CD4-positive, CD25-positive, alpha-beta regulatory T cell (primary cell): ENCODE data around the gene SAMD5. TPM values are rescaled to one million over a fixed set of nuclear protein-coding genes. Genes with fewer than 3 reads are reported as not detected.
A peak's percentile ranks its signal among the peaks of the same experiment; 100 is the strongest.

Experiments
- ATAC-seq, 2 donors: fragments of 150-1000 bp; cut with Tn5 transposase; one replicate each; pipeline ENCODE4 v1.10.0; 2021; ENCODE audit warnings: low read depth in 2 of 2, moderate number of reproducible peaks in 2 of 2, moderate library complexity in 1 of 2
- DNase-seq, 3 donors: peaks; one replicate each; pipeline versions ENCODE4 v3.0.0 to v3.0.0-alpha.2; 2012 to 2022; ENCODE audit warnings: mixed read lengths in 1 of 3
- H3K27ac ChIP-seq: one replicate; pipeline ENCODE4 v1.7.0; 2013; ENCODE audit warnings: mild to moderate bottlenecking, low read length; ENCODE audit not compliant: insufficient read depth, poor library complexity, severe bottlenecking
- H3K27me3 ChIP-seq: one replicate; pipeline ENCODE4 v1.7.0; 2013; ENCODE audit warnings: low read length; ENCODE audit not compliant: control insufficient read depth, insufficient read depth
- H3K36me3 ChIP-seq: one replicate; pipeline ENCODE4 v1.7.0; 2013; ENCODE audit warnings: mild to moderate bottlenecking, low read length, moderate library complexity; ENCODE audit not compliant: control insufficient read depth, insufficient read depth
- H3K4me1 ChIP-seq: 2 replicates; pipeline ENCODE4 v1.7.0; 2013; ENCODE audit warnings: mild to moderate bottlenecking, low read length; ENCODE audit not compliant: insufficient read depth, control insufficient read depth, poor library complexity, severe bottlenecking
- H3K4me3 ChIP-seq: one replicate; pipeline ENCODE4 v1.7.0; 2013; ENCODE audit warnings: low read depth, mild to moderate bottlenecking, low read length, moderate library complexity
- H3K9me3 ChIP-seq, 2 experiments: 1 replicate in 1 of 2; 2 replicates in 1 of 2; pipeline ENCODE4 v1.7.0; 2013; ENCODE audit warnings: low read length in 2 of 2, mild to moderate bottlenecking in 1 of 2, moderate library complexity in 1 of 2; ENCODE audit not compliant: control insufficient read depth in 2 of 2
- H3K27ac Mint-ChIP-seq, 3 donors: one replicate each; pipeline ENCODE4 v1.8.0; 2020 to 2022; ENCODE audit warnings: mild to moderate bottlenecking in 3 of 3, mixed read lengths in 3 of 3, moderate library complexity in 2 of 3
- H3K27me3 Mint-ChIP-seq: one replicate; pipeline ENCODE4 v1.8.0; 2022; ENCODE audit warnings: mild to moderate bottlenecking, mixed read lengths
- H3K36me3 Mint-ChIP-seq: one replicate; pipeline ENCODE4 v1.8.0; 2020; ENCODE audit warnings: mixed read lengths
- H3K4me1 Mint-ChIP-seq, 4 donors: one replicate each; pipeline ENCODE4 v1.8.0; 2020 to 2022; ENCODE audit warnings: mixed read lengths in 4 of 4, mild to moderate bottlenecking in 1 of 4
- H3K4me3 Mint-ChIP-seq, 4 donors: one replicate each; pipeline ENCODE4 v1.8.0; 2020 to 2022; ENCODE audit warnings: mild to moderate bottlenecking in 4 of 4, mixed read lengths in 4 of 4, moderate library complexity in 3 of 4
- H3K9me3 Mint-ChIP-seq, 7 donors: one replicate each; pipeline ENCODE4 v1.8.0; 2020 to 2022; ENCODE audit warnings: mixed read lengths in 7 of 7, mild to moderate bottlenecking in 3 of 7, moderate library complexity in 2 of 7
- polyA plus RNA-seq, 4 donors: library from polyadenylated mRNA; unstranded; fragments of 300-500 nt; fragmentation: Illumina TruSeq; gene quantifications; one replicate each; pipeline ENCODE4 v1.2.3, GENCODE V29; 2021
- total RNA-seq: library from RNA; stranded (reverse); gene quantifications from one replicate; pipeline ENCODE4 v1.2.3, GENCODE V29; 2022

The SAMD5 gene
- total and polyA plus RNA-seq, 5 donors from 2014 or later, result not detected

- DNase-seq, result no peak
- peak overlapping the region in 1 of 3 donors; percentile 29 for H3K27ac Mint-ChIP-seq
- no peak overlapping the region for H3K4me3 Mint-ChIP-seq
- no peak overlapping the region for H3K27ac ChIP-seq
- H3K9me3 ChIP-seq, result no peaks in the 10 kb centered on the region
- H3K4me1 ChIP-seq, result no peaks in the 10 kb centered on the region
- no peaks in the 10 kb centered on the region for H3K27me3 ChIP-seq
- ATAC-seq, result no peak
- no peak overlapping the region for H3K4me3 ChIP-seq
- no peaks in the 10 kb centered on the region for H3K36me3 ChIP-seq
- H3K36me3 Mint-ChIP-seq, result no peaks in the 10 kb centered on the region
- no peaks in the 10 kb centered on the region for H3K4me1 Mint-ChIP-seq
- H3K9me3 Mint-ChIP-seq, result peaks cover 0 to 2% (median 0%) of the 10 kb centered on the region in 7 donors
- no peaks in the 10 kb centered on the region for H3K27me3 Mint-ChIP-seq
Measured at GRCh38 chr6:147587907-147588306, 79.4 kb downstream of the SAMD5 start.

GRCh38 chr6:147588469-147588868 lies 80.0 kb downstream of the SAMD5 start:
- H3K27ac Mint-ChIP-seq, result no peak overlapping the region
- H3K9me3 Mint-ChIP-seq, result peaks cover 0 to 2% (median 0%) of the 10 kb centered on the region in 7 donors
- no peaks in the 10 kb centered on the region for H3K36me3 Mint-ChIP-seq
- Histone ChIP-seq H3K4me1 (no peaks in the 10 kb centered on the region), H3K9me3 (no peaks in the 10 kb centered on the region), H3K4me3 (no peak overlapping the region), H3K36me3 (no peaks in the 10 kb centered on the region), H3K27me3 (no peaks in the 10 kb centered on the region), H3K27ac (no peak overlapping the region)
- H3K4me1 Mint-ChIP-seq, result no peaks in the 10 kb centered on the region
- H3K4me3 Mint-ChIP-seq, result no peak overlapping the region
- no peak for DNase-seq
- ATAC-seq, result no peak
- no peaks in the 10 kb centered on the region for H3K27me3 Mint-ChIP-seq

- H3K9me3 ChIP-seq, result no peaks in the 10 kb centered on the region
- Mint-ChIP-seq H3K36me3 (no peaks in the 10 kb centered on the region), H3K9me3 (peaks cover 0 to 3% (median 0%) of the 10 kb centered on the region in 7 donors), H3K27me3 (no peaks in the 10 kb centered on the region), H3K27ac (no peak overlapping the region), H3K4me3 (no peak overlapping the region), H3K4me1 (no peaks in the 10 kb centered on the region)
- H3K4me1 ChIP-seq, result no peaks in the 10 kb centered on the region
- no peak overlapping the region for H3K4me3 ChIP-seq
- DNase-seq (no peak), ATAC-seq (no peak)
- H3K27ac ChIP-seq, result no peak overlapping the region
- no peaks in the 10 kb centered on the region for H3K36me3 ChIP-seq
- no peaks in the 10 kb centered on the region for H3K27me3 ChIP-seq
Measured at GRCh38 chr6:147589739-147590250, 81.3 kb downstream of the SAMD5 start.

- H3K4me3 Mint-ChIP-seq, result no peak overlapping the region
- Histone ChIP-seq H3K27ac (no peak overlapping the region), H3K4me1 (no peaks in the 10 kb centered on the region), H3K36me3 (no peaks in the 10 kb centered on the region), H3K9me3 (no peaks in the 10 kb centered on the region), H3K27me3 (no peaks in the 10 kb centered on the region), H3K4me3 (no peak overlapping the region)
- H3K9me3 Mint-ChIP-seq, result peaks cover 0 to 4% (median 0%) of the 10 kb centered on the region in 7 donors
- no peak for DNase-seq
- no peak for ATAC-seq
- no peaks in the 10 kb centered on the region for H3K27me3 Mint-ChIP-seq
- H3K27ac Mint-ChIP-seq, result no peak overlapping the region
- H3K4me1 Mint-ChIP-seq, result no peaks in the 10 kb centered on the region
- H3K36me3 Mint-ChIP-seq, result no peaks in the 10 kb centered on the region
Measured at GRCh38 chr6:147595961-147596360, 87.5 kb downstream of the SAMD5 start.

- no peaks in the 10 kb centered on the region for H3K36me3 Mint-ChIP-seq
- Histone ChIP-seq H3K27me3 (no peaks in the 10 kb centered on the region), H3K4me3 (no peak overlapping the region), H3K27ac (no peak overlapping the region), H3K4me1 (no peaks in the 10 kb centered on the region), H3K36me3 (no peaks in the 10 kb centered on the region), H3K9me3 (no peaks in the 10 kb centered on the region)
- no peak overlapping the region for H3K4me3 Mint-ChIP-seq
- H3K4me1 Mint-ChIP-seq, result no peaks in the 10 kb centered on the region
- H3K27me3 Mint-ChIP-seq, result no peaks in the 10 kb centered on the region
- ATAC-seq, result no peak
- no peak for DNase-seq
- no peak overlapping the region for H3K27ac Mint-ChIP-seq
- H3K9me3 Mint-ChIP-seq, result peaks cover 0 to 6% (median 0%) of the 10 kb centered on the region in 7 donors
Measured at GRCh38 chr6:147603392-147604081, 95.0 kb downstream of the SAMD5 start.

- H3K27me3 Mint-ChIP-seq, result no peaks in the 10 kb centered on the region
- ATAC-seq (no peak), DNase-seq (no peak)
- no peak overlapping the region for H3K27ac Mint-ChIP-seq
- no peaks in the 10 kb centered on the region for H3K36me3 Mint-ChIP-seq
- Histone ChIP-seq H3K9me3 (no peaks in the 10 kb centered on the region), H3K27me3 (no peaks in the 10 kb centered on the region), H3K4me3 (no peak overlapping the region), H3K36me3 (no peaks in the 10 kb centered on the region), H3K27ac (no peak overlapping the region), H3K4me1 (no peaks in the 10 kb centered on the region)
- H3K9me3 Mint-ChIP-seq, result peaks cover 0 to 4% (median 0%) of the 10 kb centered on the region in 7 donors
- H3K4me1 Mint-ChIP-seq, result no peaks in the 10 kb centered on the region
- no peak overlapping the region for H3K4me3 Mint-ChIP-seq
Measured at GRCh38 chr6:147604373-147604772, 95.9 kb downstream of the SAMD5 start.

GRCh38 chr6:147611992-147612391 lies 103.5 kb downstream of the SAMD5 start:
- H3K4me1 Mint-ChIP-seq, result no peaks in the 10 kb centered on the region
- peaks cover 0 to 7% (median 2%) of the 10 kb centered on the region in 7 donors for H3K9me3 Mint-ChIP-seq
- Histone ChIP-seq H3K27ac (no peak overlapping the region), H3K27me3 (no peaks in the 10 kb centered on the region), H3K9me3 (no peaks in the 10 kb centered on the region), H3K4me3 (no peak overlapping the region), H3K36me3 (no peaks in the 10 kb centered on the region), H3K4me1 (no peaks in the 10 kb centered on the region)
- H3K27me3 Mint-ChIP-seq, result no peaks in the 10 kb centered on the region
- H3K4me3 Mint-ChIP-seq, result no peak overlapping the region
- H3K27ac Mint-ChIP-seq, result no peak overlapping the region
- ATAC-seq (no peak), DNase-seq (no peak)
- no peaks in the 10 kb centered on the region for H3K36me3 Mint-ChIP-seq

- Mint-ChIP-seq H3K27ac (no peak overlapping the region), H3K27me3 (no peaks in the 10 kb centered on the region), H3K36me3 (no peaks in the 10 kb centered on the region), H3K9me3 (peaks cover 0 to 7% (median 2%) of the 10 kb centered on the region in 7 donors), H3K4me1 (no peaks in the 10 kb centered on the region), H3K4me3 (no peak overlapping the region)
- no peak overlapping the region for H3K4me3 ChIP-seq
- no peaks in the 10 kb centered on the region for H3K36me3 ChIP-seq
- no peaks in the 10 kb centered on the region for H3K4me1 ChIP-seq
- H3K27me3 ChIP-seq, result no peaks in the 10 kb centered on the region
- no peak for ATAC-seq
- no peaks in the 10 kb centered on the region for H3K9me3 ChIP-seq
- no peak overlapping the region for H3K27ac ChIP-seq
- no peak for DNase-seq
Measured at GRCh38 chr6:147614501-147614900, 106.0 kb downstream of the SAMD5 start.
